HCT116 (cell line): ENCODE measurements around the gene FGD3. TPM values are rescaled to one million over a fixed set of nuclear protein-coding genes. Genes with fewer than 3 reads are reported as not detected.

Experiments used
- ATAC-seq: fragments of 200-7000 bp; cut with Tn5 transposase; 2 replicates; pipeline ENCODE4 v1.9.1; 2020; ENCODE audit warnings: mild to moderate bottlenecking, moderate library complexity
- BruUV-seq: library from RNA; stranded (reverse); fragments of 400-500 nt; replicated peaks from 2 replicates; lab custom pipeline; 2021; lab: Mats Ljungman, UMichigan
- CTCF ChIA-PET: fragments of 300-600 bp; sonication (Branson Sonifier 250); formaldehyde crosslinking; loops from one replicate; lab custom pipeline; 2021; ENCODE audit warnings: antibody characterized with exemption; lab: Charles Lee
- POLR2A ChIA-PET: fragments of 300-600, 350-600 bp; sonication (Branson Sonifier 250); formaldehyde crosslinking; loops from one replicate; lab custom pipeline; 2021; ENCODE audit warnings: antibody characterized with exemption; lab: Charles Lee
- RAD21 ChIA-PET, 2 experiments: fragments of 300-600 bp; sonication (Branson Sonifier 250); formaldehyde crosslinking; loops; one replicate each; lab custom pipeline; 2023; ENCODE audit warnings: low total read pairs in 2 of 2; ENCODE audit not compliant: uncharacterized antibody in 2 of 2, unreplicated experiment in 2 of 2, low non-redundant PET in 1 of 2; lab: Charles Lee
- DNase-seq: peaks from one replicate; pipeline ENCODE4 v3.0.0-alpha.2; 2010; ENCODE audit warnings: low read depth, low spot score
- H2AFZ ChIP-seq: fragments of 200-600 bp; shearing (Covaris generic), sonication (generic); 2 replicates; pipeline ENCODE4 v1.6.1; 2017; ENCODE audit warnings: low read depth, mixed run types, mixed read lengths, antibody characterized with exemption, low read length; ENCODE audit not compliant: poor library complexity, severe bottlenecking
- H3K27ac ChIP-seq: 2 replicates; pipeline ENCODE4 v1.5.1; 2012; ENCODE audit warnings: low read depth, low read length
- H3K27me3 ChIP-seq: fragments of 200-600 bp; sonication (generic); 2 replicates; pipeline ENCODE4 v1.6.1; 2016; ENCODE audit warnings: mixed run types, low read length, mixed read lengths; ENCODE audit not compliant: insufficient read depth
- H3K36me3 ChIP-seq, 2 experiments: fragments of 200-500 bp in 1 of 2; fragments of 200-600 bp in 1 of 2; sonication (Bioruptor generic) in 1 of 2; sonication (generic) in 1 of 2; 2 replicates each; pipeline versions ENCODE4 v1.5.1 to v1.6.1; 2014 to 2016; ENCODE audit warnings: low read length in 2 of 2, inconsistent platforms in 1 of 2, mixed read lengths in 1 of 2, mixed run types in 1 of 2; ENCODE audit not compliant: insufficient read depth in 2 of 2, control insufficient read depth in 1 of 2
- H3K4me1 ChIP-seq, 2 experiments: fragments of 200-600 bp in 1 of 2; sonication (generic) in 1 of 2; 2 replicates each; pipeline versions ENCODE4 v1.5.1 to v1.6.1; 2012 to 2017; ENCODE audit warnings: low read length in 2 of 2, inconsistent platforms in 1 of 2, mild to moderate bottlenecking in 1 of 2, mixed read lengths in 1 of 2, mixed run types in 1 of 2, moderate library complexity in 1 of 2; ENCODE audit not compliant: insufficient read depth in 2 of 2, control insufficient read depth in 1 of 2
- H3K4me2 ChIP-seq: fragments of 200-600 bp; sonication (generic); 2 replicates; pipeline ENCODE4 v1.6.1; 2017; ENCODE audit warnings: mixed run types, low read length, mixed read lengths
- H3K4me3 ChIP-seq, 2 experiments: fragments of 200-600 bp in 1 of 2; sonication (generic) in 1 of 2; replicated peaks in 1 of 2; 2 replicates each; pipeline ENCODE4 v1.5.1; 2011 to 2016; ENCODE audit warnings: low read length in 2 of 2, control low read depth in 1 of 2, low read depth in 1 of 2, mild to moderate bottlenecking in 1 of 2, mixed read lengths in 1 of 2, mixed run types in 1 of 2
- H3K79me2 ChIP-seq: fragments of 200-600 bp; sonication (generic); 2 replicates; pipeline ENCODE4 v1.6.1; 2017; ENCODE audit warnings: mild to moderate bottlenecking, mixed run types, low read length, moderate library complexity, mixed read lengths; ENCODE audit not compliant: insufficient read depth
- H3K9ac ChIP-seq: fragments of 200-600 bp; sonication (generic); 2 replicates; pipeline ENCODE4 v1.6.1; 2016; ENCODE audit warnings: low read length, mixed read lengths
- H3K9me2 ChIP-seq: fragments of 200-600 bp; sonication (generic), shearing (Covaris generic); 2 replicates; pipeline ENCODE4 v1.6.1; 2017; ENCODE audit warnings: mixed run types, mild to moderate bottlenecking, moderate library complexity; ENCODE audit not compliant: insufficient read depth
- H3K9me3 ChIP-seq, 2 experiments: fragments of 200-500 bp in 1 of 2; fragments of 200-600 bp in 1 of 2; sonication (Bioruptor generic) in 1 of 2; sonication (generic) in 1 of 2; 2 replicates each; pipeline ENCODE4 v1.6.1; 2014 to 2017; ENCODE audit warnings: low read length in 2 of 2, mixed read lengths in 2 of 2, inconsistent platforms in 1 of 2, low read depth in 1 of 2, mild to moderate bottlenecking in 1 of 2, mixed run types in 1 of 2, moderate library complexity in 1 of 2; ENCODE audit not compliant: control insufficient read depth in 1 of 2, insufficient read depth in 1 of 2
- H4K20me1 ChIP-seq: fragments of 200-600 bp; sonication (generic), shearing (Covaris generic); 2 replicates; pipeline ENCODE4 v1.6.1; 2017; ENCODE audit warnings: mixed run types, mild to moderate bottlenecking, moderate library complexity; ENCODE audit not compliant: insufficient read depth
- EGR1 ChIP-seq: IDR thresholded peaks from 2 replicates; pipeline ENCODE4 v1.6.1; 2012; ENCODE audit warnings: low read depth
- POLR2A ChIP-seq: IDR thresholded peaks from 2 replicates; pipeline ENCODE4 v1.7.0; 2011; ENCODE audit warnings: borderline replicate concordance; ENCODE audit not compliant: insufficient read depth, insufficient read length; ENCODE audit errors: extremely low read depth
- SIN3A ChIP-seq: IDR thresholded peaks from 2 replicates; pipeline ENCODE4 v1.6.1; 2012; ENCODE audit warnings: low read depth
- SP1 ChIP-seq: IDR thresholded peaks from 2 replicates; pipeline ENCODE4 v1.6.1; 2012; ENCODE audit warnings: low read depth
- SRF ChIP-seq: IDR thresholded peaks from 2 replicates; pipeline ENCODE4 v1.6.1; 2012; ENCODE audit warnings: low read depth
- TCF7L2 ChIP-seq: IDR thresholded peaks from 2 replicates; pipeline ENCODE4 v1.7.0; 2011; ENCODE audit warnings: borderline replicate concordance, inconsistent platforms; ENCODE audit not compliant: insufficient read depth, insufficient read length; ENCODE audit errors: extremely low read depth
- YY1 ChIP-seq: IDR thresholded peaks from 2 replicates; pipeline ENCODE4 v1.6.1; 2011; ENCODE audit warnings: low read length, low read depth, moderate library complexity, mild to moderate bottlenecking; ENCODE audit not compliant: insufficient replicate concordance; ENCODE audit errors: extremely low read depth
- ZFX ChIP-seq: fragments of 450-650 bp; IDR thresholded peaks from 2 replicates; pipeline ENCODE4 v1.6.1; 2017
- intact Hi-C: fragments of 100-400 bp; cut with micrococcal nuclease; formaldehyde crosslinking; loops from 2 replicates; pipeline ENCODE4 v1.10.0; 2022
- total RNA-seq: library from RNA; stranded (reverse); gene quantifications from one replicate; pipeline ENCODE4 v1.2.1, GENCODE V29; 2021; ENCODE audit not compliant: unreplicated experiment
- TF ChIP-seq, protein P1 (sequence below), 3 experiments: fragments of 200-600 bp in 1 of 3; sonication (generic) in 1 of 3; IDR thresholded peaks in 2 of 3; conservative IDR thresholded peaks in 1 of 3; 2 replicates each; pipeline ENCODE4 v1.5.1; 2012 to 2017; ENCODE audit warnings: low read depth in 2 of 3, low read length in 2 of 3, antibody characterized with exemption in 1 of 3, borderline replicate concordance in 1 of 3, control low read depth in 1 of 3, mild to moderate bottlenecking in 1 of 3, mixed read lengths in 1 of 3, mixed run types in 1 of 3, moderate library complexity in 1 of 3; ENCODE audit not compliant: insufficient read depth in 1 of 3
- TF ChIP-seq, protein P2 (sequence below): IDR thresholded peaks from 2 replicates; pipeline ENCODE4 v1.6.1; 2012
- TF ChIP-seq, protein P3 (sequence below): IDR thresholded peaks from 2 replicates; pipeline ENCODE4 v1.6.1; 2012; ENCODE audit warnings: low read depth

FGD3 gene
- total RNA-seq, 1 experiment from 2014 or later = 3.3 TPM

- POLR2A ChIA-PET = no interaction called here
- TF ChIP-seq POLR2A = no peak
- TF ChIP-seq SIN3A = no peak
- no peak for TF ChIP-seq SP1
- TF ChIP-seq, protein P1, sequence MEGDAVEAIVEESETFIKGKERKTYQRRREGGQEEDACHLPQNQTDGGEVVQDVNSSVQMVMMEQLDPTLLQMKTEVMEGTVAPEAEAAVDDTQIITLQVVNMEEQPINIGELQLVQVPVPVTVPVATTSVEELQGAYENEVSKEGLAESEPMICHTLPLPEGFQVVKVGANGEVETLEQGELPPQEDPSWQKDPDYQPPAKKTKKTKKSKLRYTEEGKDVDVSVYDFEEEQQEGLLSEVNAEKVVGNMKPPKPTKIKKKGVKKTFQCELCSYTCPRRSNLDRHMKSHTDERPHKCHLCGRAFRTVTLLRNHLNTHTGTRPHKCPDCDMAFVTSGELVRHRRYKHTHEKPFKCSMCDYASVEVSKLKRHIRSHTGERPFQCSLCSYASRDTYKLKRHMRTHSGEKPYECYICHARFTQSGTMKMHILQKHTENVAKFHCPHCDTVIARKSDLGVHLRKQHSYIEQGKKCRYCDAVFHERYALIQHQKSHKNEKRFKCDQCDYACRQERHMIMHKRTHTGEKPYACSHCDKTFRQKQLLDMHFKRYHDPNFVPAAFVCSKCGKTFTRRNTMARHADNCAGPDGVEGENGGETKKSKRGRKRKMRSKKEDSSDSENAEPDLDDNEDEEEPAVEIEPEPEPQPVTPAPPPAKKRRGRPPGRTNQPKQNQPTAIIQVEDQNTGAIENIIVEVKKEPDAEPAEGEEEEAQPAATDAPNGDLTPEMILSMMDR (IDR thresholded peaks at IDR 0.05 in 2 of 3, conservative IDR thresholded peaks at IDR 0.05 in 1 of 3; ENCODE audit: borderline replicate concordance in 1 of 3, insufficient read depth in 1 of 3, low read depth in 2 of 3, low read length in 2 of 3) = no peak
- no peak for TF ChIP-seq TCF7L2
- no peak for TF ChIP-seq ZFX
- H3K4me2 ChIP-seq = no peak overlapping the region
- no peaks in the 10 kb centered on the region for H3K9me2 ChIP-seq
- H4K20me1 ChIP-seq = no peaks in the 10 kb centered on the region
- H3K36me3 ChIP-seq = no peaks in the 10 kb centered on the region
- ATAC-seq (no peak), DNase-seq (no peak)
- RAD21 ChIA-PET = interaction anchor here in 1 of 2 experiments (0.6 kb wide), 1 partner anchor 34 kb away, joined by 5 read pairs; no protein-coding TSS in a partner anchor
- H3K4me1 ChIP-seq = peaks cover 4 to 15% of the 10 kb centered on the region in 2 experiments; a peak in 3 of 4 replicates
- H3K9ac ChIP-seq = no peak overlapping the region
- H3K27me3 ChIP-seq = no peaks in the 10 kb centered on the region
- H3K27ac ChIP-seq = no peak overlapping the region
- CTCF ChIA-PET = interaction anchor here (0.6 kb wide), 1 partner anchor 851 kb away, joined by 3 read pairs; no protein-coding TSS in a partner anchor
- intact Hi-C loops = no loop called here
- no peak overlapping the region for H2AFZ ChIP-seq
- no peaks in the 10 kb centered on the region for H3K79me2 ChIP-seq
- no peak overlapping the region for H3K4me3 ChIP-seq
- BruUV-seq = no TSS peak
- no peaks in the 10 kb centered on the region for H3K9me3 ChIP-seq
Measured at GRCh38 chr9:93065135-93065720, 117.9 kb downstream of the FGD3 start.

GRCh38 chr9:93066978-93067603 lies 119.8 kb downstream of the FGD3 start:
- TF ChIP-seq EGR1 = no peak
- no peak for TF ChIP-seq POLR2A
- TF ChIP-seq, protein P2, sequence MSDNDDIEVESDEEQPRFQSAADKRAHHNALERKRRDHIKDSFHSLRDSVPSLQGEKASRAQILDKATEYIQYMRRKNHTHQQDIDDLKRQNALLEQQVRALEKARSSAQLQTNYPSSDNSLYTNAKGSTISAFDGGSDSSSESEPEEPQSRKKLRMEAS = no peak
- no peak for TF ChIP-seq YY1
- TF ChIP-seq, protein P3, sequence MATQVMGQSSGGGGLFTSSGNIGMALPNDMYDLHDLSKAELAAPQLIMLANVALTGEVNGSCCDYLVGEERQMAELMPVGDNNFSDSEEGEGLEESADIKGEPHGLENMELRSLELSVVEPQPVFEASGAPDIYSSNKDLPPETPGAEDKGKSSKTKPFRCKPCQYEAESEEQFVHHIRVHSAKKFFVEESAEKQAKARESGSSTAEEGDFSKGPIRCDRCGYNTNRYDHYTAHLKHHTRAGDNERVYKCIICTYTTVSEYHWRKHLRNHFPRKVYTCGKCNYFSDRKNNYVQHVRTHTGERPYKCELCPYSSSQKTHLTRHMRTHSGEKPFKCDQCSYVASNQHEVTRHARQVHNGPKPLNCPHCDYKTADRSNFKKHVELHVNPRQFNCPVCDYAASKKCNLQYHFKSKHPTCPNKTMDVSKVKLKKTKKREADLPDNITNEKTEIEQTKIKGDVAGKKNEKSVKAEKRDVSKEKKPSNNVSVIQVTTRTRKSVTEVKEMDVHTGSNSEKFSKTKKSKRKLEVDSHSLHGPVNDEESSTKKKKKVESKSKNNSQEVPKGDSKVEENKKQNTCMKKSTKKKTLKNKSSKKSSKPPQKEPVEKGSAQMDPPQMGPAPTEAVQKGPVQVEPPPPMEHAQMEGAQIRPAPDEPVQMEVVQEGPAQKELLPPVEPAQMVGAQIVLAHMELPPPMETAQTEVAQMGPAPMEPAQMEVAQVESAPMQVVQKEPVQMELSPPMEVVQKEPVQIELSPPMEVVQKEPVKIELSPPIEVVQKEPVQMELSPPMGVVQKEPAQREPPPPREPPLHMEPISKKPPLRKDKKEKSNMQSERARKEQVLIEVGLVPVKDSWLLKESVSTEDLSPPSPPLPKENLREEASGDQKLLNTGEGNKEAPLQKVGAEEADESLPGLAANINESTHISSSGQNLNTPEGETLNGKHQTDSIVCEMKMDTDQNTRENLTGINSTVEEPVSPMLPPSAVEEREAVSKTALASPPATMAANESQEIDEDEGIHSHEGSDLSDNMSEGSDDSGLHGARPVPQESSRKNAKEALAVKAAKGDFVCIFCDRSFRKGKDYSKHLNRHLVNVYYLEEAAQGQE = no peak
- no peak for TF ChIP-seq SRF
- RAD21 ChIA-PET = no interaction called here
- no peaks in the 10 kb centered on the region for H3K9me3 ChIP-seq
- H3K27ac ChIP-seq = no peak overlapping the region
- no peak for ATAC-seq
- no peaks in the 10 kb centered on the region for H3K9me2 ChIP-seq
- BruUV-seq = no TSS peak
- H3K4me2 ChIP-seq = no peak overlapping the region
- POLR2A ChIA-PET = no interaction called here
- peaks cover 0 to 8% of the 10 kb centered on the region in 2 experiments; a peak in 1 of 4 replicates for H3K4me1 ChIP-seq
- DNase-seq = no peak
- no peaks in the 10 kb centered on the region for H3K79me2 ChIP-seq
- H3K27me3 ChIP-seq = no peaks in the 10 kb centered on the region
- no peaks in the 10 kb centered on the region for H3K36me3 ChIP-seq
- H2AFZ ChIP-seq = no peak overlapping the region
- H3K9ac ChIP-seq = no peak overlapping the region
- H3K4me3 ChIP-seq = no peak overlapping the region
- CTCF ChIA-PET = no interaction called here
- intact Hi-C loops = no loop called here
- no peaks in the 10 kb centered on the region for H4K20me1 ChIP-seq
